GM19452 (cell line): ENCODE measurements around the gene DLGAP1.
A peak's percentile ranks its signal among the peaks of the same experiment; 100 is the strongest.
"Not testable (repeated sequence)": the region's sequence is repeated elsewhere in the genome, so short reads cannot be mapped to it uniquely, and the experiment has no call there.

Experiments used
- ATAC-seq: cut with Tn5 transposase; IDR thresholded peaks from one replicate; pipeline ENCODE4 v1.9.1; 2021; ENCODE audit not compliant: unreplicated experiment

DLGAP1 gene

DNA sequence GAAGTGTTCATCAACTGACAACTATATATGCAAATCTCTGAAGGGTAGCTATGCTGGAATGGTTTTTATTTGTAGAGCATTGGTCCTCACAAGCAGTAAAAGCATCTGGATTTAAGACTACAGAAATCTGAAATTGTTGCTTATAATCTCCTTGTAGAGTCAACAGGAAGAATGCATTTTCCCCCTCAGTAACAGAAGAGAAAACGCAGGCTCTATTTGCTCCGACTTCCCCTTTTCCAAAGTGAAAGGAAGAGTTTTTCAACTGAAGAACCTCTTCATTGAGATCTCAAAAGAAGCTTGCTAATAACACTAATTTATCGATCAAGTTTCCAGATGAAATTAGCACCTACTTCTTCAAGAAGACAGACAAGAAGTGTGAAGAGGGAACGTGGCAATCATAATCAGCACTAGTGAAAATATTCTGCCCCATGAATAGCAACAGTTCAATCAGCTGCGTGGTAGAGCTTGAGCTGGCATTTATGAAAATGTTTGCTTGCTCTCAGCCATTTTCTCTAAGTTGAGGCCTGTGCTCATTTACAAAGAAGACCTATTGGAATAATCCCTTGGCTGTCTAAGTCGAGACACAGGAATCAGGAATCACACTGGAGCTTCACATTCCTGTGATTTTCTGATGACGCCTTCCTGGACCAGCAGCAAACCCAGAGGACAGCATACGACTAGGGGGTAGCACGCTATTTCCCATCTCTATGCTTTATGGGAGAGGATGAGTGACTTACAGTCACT lies 961.4 kb downstream of the DLGAP1 start:
- no peak for ATAC-seq

DNA sequence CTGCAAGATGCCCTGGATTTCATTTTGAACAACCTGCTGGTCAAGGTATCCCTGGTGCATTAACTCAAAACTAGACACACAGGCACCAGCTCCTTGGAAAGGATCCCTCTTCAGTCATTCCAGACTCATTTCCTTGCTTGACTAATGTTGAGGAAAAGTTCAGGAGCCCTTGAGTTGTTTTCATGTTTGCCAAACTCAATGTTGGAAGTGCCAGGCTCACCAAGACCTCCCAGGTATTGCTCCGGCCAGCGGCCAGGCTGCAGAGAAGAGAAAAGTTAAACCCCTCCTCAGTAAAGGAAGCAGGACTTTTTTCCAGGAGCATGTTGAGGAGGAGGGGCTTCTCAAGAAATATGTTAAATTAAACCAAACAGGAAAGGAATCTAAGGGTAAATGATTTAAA lies 962.4 kb downstream of the DLGAP1 start:
- no peak for ATAC-seq

DNA sequence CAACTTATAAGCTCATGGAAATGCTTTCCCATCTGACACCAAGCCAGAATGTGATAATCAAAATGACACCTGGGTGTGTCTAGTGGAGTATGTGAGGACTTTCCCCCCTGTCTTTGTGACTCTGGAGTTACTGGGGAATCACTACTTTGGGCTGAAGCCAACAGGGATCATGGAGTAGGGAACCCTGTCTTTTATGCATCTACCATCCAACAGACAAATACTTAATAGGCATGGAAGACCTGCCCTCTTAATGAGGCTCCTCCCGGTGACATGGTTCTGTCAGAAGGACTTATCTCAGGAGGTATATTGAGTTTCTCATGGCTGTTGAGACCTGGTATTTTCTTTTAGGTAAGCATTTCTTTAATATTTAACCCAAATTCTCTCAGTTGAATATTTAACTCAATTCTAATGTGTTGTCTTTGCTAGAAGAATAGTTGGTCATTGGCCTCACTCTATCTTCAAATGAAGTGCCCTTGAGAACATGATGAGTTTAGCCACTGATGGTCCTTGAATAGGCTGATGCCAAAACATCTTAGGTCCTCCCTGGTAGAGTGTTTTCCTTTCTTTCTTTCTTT lies 963.0 kb downstream of the DLGAP1 start:
- no peak for ATAC-seq

DNA sequence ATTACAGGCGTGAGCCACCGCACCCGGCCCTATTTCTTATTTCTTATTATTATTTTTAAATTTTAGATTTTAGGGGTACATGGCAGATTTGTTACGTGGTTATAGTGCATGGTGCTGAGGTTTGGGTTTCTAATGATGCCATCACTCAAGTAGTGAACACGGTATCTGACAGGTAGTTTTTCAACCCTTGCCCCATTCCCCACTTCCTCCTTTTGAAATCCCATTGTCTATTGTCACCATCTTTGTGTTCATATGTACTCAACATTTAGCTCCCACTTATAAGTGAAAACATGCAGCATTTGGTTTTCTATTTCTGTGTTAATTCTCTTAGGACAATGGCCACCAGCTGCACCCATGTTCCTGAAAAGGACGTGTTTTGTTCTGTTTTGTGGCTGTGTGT lies 965.6 kb downstream of the DLGAP1 start:
- no peak for ATAC-seq

DNA sequence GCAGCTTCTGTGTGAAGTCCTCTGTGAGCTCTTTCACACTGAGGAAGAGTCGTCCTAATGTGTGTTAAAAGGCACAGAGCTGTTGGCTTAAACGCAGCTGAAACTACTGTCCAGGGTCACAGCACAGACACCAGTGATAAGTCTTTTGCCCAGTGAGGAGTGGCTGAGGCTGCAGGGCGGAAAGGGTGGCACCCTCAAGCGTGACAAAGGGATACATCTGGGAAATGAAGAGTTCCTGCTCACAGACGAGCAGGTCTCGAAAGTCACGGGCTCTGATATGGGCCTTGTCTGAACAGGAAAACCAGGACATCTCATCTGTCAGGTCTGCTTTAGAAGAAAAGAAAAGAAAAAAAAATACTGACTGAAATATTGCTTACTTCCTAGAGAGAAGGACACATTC lies 968.6 kb downstream of the DLGAP1 start:
- no peak for ATAC-seq

DNA sequence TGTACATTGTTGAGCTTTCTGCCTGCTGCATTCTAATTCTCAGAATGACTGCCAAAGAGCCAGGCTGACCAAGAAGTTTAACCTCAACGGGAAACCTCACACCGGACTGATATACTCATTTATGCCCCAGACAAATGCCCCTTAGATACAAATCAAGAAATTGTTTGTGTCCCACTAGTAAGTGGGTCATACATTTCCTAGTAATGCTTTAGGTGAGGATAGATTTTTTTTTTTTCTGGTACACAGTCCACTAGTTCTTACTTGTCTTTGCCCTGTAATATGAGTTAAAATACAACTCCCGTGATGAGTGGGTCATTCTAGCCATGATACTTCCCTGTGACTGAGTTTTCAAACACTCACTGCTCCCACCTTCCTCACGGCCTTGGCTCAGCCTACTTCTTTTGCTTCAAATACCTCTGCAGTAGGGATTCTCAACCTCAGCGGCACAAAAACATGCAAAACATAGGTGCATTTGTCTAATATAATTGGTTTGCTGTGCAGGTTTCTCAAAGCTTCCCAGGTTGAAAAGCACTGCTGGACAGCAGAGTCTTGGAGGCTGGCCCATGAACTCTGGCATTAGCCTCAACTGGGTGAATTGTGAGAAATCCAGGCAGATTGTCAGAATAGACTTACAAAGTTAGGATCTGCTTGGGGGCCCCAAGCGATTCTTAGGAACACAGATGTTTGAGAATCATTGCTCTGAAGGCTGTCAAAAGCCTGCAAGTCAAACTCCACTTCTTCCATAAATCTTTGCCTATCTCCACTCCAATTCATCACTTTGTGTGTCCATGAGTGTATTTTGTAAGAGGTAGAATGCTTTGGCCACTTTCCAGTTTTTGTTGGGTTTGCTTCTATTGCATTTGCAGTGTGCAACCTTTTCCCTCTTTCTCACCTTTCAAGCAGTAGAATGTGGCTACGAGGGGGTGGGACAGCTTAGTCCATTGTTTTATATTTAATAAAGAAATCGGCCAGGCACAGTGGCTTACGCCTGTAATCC lies 969.7 kb downstream of the DLGAP1 start:
- ATAC-seq = no peak

DNA sequence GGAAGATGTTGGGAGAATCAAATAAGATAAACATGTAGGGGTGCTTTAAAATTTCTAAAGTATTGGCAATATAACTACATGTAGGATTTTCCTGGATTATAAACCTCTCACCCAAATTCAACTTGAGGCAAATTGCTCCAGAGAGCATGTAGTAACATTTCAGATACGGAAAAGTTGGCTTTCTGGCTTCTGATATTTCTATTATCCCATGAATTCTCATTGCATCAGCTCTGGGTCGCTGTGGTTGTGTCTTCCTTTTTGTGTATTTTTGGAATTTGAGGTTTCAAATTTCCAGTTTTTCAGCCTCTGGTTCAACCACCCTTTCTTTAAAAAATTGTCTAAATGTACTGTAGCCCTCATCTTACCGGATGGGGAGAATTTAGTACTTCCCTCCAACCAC lies 972.8 kb downstream of the DLGAP1 start:
- ATAC-seq = no peak

DNA sequence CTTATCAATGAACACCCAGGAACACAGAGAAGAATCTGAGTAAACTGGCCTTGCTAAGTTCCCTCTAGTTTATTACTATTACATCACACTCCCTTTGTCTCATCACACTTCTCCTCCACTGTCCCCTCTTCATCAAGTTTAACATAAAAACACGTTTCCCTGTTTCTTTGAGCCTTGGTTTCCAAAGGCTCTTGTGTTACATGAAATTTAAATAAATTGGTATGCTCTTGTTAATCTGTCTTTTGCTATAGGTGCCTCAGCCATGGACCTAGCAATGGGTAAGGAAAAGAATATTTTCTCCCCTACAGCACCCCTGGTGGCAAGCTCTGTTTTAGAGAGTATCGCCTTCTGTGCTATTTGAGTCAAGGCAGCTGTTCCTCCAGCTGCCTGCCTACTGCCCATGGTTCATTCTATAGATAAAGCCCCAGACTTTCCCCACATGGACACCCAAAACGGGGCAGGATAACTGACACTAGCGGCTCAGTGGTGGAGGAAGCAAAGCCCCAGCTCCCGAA lies 973.4 kb downstream of the DLGAP1 start:
- peak; percentile 59 for ATAC-seq

DNA sequence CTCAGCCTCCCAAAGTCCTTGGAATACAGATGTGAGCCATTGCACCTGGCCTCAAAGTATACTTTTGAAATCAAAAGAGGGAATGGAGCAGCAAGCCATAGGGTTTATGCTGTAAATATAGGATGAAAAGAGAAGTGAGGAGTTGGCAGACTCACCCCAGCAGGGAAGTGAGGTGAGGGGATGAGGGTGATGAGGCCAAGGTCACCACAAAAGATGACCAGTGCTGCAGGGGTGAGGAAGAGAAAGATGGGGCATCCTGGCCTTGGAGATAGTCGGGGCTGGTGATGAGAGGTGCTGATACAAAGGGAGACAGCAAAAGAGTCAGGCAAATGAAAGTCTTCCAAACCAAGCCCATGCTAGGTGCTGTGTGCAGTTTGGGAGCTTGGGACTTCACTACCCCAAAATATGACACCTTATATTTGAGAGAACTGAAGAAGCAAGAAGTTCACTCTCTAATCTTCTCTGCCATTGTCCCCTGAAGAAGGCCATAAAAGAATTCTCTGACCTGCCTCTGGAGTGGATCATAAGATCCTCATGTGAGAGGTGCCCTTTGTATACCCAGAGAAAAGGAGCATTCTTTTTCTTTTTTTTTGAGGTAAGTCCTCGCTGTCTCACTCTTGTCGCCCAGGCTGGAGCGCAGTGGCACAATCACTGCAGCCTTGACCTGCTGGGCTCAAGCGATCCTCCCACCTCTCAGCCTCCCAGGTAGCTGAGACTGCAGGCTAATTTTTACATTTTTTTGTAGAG lies 974.1 kb downstream of the DLGAP1 start:
- no peak for ATAC-seq

DNA sequence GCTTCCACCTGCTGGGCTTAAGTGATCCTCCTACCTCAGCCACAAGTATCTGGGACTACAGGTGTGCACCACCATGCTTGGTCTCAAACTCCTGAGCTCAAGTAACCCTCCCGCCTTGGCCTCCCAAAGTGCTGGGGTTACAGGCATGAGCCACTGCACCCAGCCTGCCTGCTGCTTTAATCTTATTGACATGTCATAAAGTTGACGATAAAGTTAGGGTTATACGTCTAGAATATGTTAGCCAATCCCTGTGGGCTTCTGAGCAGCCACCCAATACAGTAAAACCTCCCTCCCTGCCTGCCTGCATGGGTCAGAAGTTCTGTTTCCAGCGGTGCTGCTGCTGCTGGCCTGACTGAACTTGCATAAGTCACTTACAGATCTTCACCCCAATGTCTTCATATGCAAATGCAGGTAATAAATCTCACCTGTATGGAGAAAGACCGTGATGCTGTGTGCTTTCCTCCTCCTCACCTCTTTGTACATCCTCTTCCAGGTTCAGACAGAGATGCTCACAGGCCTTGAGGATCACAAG lies 975.1 kb downstream of the DLGAP1 start:
- ATAC-seq = no peak

DNA sequence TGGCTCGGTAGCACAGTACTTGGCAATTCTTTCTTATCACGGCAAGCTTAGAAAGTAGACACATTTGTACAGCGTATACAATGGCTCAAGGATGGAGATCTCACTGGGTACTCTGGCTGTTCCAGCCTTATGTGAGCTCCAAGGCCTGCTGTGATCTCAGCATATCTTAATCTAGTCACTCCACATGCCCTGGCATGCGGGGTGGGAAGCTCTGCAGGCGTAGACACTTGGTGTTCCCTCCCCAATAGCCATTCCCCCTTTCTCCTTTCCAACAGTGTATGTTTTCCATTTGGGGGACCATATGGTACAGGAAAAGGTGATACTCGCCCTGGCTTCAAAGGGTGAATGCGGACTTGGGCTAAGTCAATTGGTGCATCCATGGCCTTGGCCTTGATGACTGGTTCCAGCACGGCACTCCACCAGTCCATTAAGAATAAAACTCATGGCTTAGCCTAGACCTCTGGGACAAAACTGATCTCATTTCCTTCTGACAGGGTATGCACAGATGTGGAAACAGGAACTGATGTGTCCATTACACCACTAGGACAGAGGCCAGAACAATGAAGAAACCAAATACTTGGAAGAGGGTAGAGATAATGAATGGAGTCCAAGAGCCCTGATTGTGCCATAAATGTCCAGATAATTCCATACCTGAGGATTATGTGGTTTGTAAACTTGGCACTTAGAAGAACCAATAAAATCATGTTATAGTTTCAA lies 976.7 kb downstream of the DLGAP1 start:
- ATAC-seq = no peak

DNA sequence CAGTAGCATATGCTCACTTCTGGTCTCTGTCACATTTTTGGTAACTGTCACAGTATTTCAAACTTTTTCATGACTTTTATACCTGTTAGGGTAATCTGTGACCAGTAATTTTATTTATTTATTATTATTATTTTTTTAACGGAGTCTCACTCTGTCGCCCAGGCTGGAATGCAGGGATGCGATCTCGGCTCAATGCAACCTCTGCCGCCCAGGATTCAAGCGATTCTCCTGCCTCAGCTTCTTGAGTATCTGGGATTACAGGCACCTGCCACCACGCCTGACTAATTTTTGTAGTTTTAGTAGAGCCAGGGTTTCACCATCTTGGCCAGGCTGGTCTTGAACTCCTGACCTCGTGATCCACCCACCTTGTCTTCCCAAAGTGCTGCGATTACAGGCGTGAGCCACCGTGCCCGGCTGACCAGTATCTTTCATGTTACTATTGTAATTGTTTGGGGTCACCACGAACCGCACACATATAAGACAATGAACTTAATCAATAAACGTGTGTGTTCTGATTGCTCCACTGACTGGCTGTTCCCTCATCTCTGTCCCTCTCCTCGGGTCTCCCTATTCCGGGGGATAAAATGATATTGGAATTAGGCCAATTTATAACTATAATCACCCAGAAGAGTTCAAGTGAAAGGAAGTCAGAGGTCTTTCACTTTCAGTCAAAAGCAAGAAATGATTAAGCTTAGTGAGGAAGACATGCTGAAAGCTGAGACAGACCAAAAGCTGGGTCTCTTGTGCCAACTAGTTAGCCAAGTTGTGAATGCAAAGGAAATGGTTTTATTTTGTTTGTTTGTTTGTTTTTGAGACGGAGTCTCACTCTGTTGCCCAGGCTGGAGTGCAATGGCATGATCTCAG lies 982.2 kb downstream of the DLGAP1 start:
- peak; percentile 93 for ATAC-seq

DNA sequence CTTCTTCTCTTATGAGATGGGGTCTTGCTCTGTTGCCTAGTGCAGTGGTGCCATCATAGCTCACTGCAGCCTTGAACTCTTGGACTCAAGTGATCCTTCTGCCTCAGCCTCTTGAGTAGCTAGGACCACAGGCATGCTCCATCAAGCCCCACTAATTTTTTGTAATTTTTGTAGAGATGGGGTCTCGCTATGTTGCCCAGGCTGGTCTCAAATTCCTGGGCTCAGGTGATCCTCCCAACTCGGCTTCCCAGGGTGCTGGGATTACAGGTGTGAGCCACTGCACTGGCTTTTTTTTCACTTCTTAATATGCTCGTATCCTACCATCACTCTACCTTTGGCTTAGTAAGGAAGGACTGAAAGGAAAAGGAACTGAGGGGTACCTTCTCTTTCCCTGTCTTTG lies 983.0 kb downstream of the DLGAP1 start:
- ATAC-seq = not testable (repeated sequence)

DNA sequence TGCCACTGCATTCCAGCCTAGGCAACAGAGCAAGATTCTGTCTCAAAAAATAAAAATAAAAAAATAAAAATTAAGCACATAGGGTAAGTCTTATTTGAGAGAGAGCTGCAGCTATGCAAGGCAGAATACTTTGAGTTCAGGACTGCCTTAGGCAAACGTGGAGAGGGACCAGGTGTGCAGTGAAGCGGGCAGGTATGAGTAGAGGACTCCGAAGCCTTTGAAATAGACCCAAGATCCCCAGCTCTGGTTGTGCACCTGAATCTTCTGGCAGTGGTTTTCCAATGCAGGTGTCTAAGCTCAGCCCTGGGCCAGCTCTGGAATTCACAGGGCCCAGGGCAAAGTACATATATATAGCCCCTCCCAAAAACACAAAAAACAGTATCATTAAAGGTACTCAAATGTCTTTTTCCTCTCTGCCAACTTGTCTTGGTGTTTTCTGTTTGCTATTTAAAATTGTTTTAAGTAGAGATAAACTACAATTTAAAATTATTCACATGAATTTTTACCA lies 983.9 kb downstream of the DLGAP1 start:
- ATAC-seq = no peak

DNA sequence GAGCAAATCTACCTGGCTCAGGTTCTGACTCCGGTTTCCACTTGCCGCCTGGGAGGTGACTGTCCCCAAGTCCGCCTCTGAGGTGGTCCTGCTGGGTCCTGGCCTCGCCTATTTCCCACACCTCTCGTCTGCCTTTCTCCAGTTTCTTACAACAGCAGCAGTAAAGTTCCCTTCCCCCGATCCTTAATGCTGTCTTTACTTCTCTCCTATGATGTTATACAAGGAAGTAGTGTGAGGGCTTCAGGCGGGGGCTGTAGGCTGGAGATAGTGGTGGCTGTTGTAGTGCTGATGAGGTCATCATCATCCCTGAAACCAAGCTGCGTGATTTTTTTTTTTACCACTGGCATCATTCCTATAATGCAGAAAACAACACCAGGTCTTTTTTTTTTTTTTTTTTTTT lies 986.3 kb downstream of the DLGAP1 start:
- ATAC-seq = no peak

DNA sequence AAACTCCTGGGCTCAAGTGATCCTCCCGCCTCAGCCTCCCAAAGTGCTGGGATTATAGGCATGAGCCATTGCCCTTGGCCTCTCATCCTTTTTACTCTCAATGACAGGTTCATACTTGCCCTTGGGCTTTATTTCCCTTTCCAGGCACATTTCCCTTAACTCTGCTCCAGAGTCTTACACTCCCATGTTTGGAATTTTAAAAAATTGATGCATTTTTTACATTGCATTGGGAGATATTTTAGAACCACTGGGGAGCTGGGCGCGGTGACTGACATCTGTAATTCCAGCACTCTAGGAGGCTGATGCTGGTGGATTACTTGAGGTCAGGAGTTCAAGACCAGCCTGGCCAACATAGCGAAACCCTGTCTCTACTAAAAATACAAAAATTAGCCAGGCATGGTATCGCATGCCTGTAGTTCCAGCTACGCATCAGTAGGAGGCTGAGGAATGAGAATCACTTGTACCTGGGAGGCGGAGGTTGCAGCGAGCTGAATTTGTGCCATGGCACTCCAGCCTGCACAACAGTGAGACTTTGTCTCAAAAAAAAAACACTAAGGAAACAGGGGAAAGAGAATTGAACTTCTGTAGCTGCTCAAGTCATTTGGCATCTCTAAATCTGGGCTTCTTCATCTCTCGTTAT lies 986.9 kb downstream of the DLGAP1 start:
- ATAC-seq = no peak

DNA sequence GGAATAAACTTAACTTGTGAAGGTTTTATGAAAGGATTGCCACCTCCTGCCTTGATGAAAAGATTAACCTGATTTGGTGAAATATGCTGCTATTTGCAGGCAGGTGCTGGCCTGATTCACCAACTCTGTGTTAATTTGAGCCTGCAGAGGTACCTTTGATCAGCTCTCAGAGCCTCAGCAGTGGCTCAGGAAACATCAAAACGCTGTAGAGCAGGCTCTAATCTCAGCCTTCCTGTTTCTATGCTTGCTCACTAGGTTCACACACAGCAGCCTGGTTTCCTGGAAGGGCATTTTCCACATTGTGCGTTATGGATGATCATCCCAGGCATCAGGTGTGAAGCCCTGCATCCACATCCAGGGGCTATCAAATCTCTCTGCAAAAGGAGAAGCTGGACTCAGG lies 988.2 kb downstream of the DLGAP1 start:
- no peak for ATAC-seq

DNA sequence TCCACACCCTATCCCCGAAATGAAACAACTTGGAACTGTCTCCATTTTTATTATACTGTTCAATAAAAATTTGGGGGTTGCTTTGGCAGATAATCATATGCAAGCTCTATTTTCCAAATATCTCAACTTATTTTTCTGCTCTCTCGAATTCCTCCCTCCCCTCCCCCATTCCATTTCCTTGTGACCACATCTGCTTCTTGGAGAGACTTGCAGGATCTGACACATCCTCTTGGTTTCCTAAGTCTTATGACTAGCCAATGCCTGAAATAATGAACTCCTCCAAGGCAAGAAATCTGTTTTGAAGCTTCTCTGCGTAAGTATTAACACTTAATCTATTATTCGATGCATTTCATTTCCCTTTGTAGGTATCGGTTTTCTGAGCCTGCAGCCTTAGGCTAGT lies 989.1 kb downstream of the DLGAP1 start:
- ATAC-seq = no peak
